ENCODE results near the gene IQCK. TPM values are rescaled to one million over a fixed set of nuclear protein-coding genes. Genes with fewer than 3 reads are reported as not detected.

IQCK gene
- total and polyA plus RNA-seq, 10 donors = 3.6 to 19.9 (median 7.4) TPM

GRCh38 chr16:19871721-19872120 is 153.7 kb downstream of the IQCK start:
- Histone ChIP-seq H3K4me3 (no peak overlapping the region), H3K4me1 (no peaks in the 10 kb centered on the region), H3K27me3 (replicated peaks in 1 of 7) (peaks cover 0 to 6% (median 0%) of the 10 kb centered on the region in 7 donors), H3K36me3 (no peaks in the 10 kb centered on the region), H3K27ac (no peak overlapping the region), H3K9me3 (no peaks in the 10 kb centered on the region)
- intact Hi-C loops (cut with DNase I; ENCODE audit: low total_unique reads) = no loop called here
- 91 to 96% (median 93%) methylated on average over 19 to 20 of the region's 20 CpGs for WGBS, 5 donors
- no peak for DNase-seq
- TF ChIP-seq POLR2AphosphoS5 (IDR thresholded peaks at IDR 0.05) = no peak
- no peak for TF ChIP-seq CTCF (IDR thresholded peaks at IDR 0.05 in 8 of 11, conservative IDR thresholded peaks at IDR 0.05 in 3 of 11)
- TF ChIP-seq POLR2A (IDR thresholded peaks at IDR 0.05) = no peak

GRCh38 chr16:19872179-19872863 is 154.2 kb downstream of the IQCK start:
- Histone ChIP-seq H3K27ac (no peak overlapping the region), H3K36me3 (no peaks in the 10 kb centered on the region), H3K4me3 (no peak overlapping the region), H3K27me3 (replicated peaks in 1 of 7) (peaks cover 0 to 6% (median 0%) of the 10 kb centered on the region in 7 donors), H3K9me3 (no peaks in the 10 kb centered on the region), H3K4me1 (no peaks in the 10 kb centered on the region)
- WGBS, 5 donors = 82 to 95% (median 93%) methylated on average over 15 to 33 of the region's 33 CpGs
- DNase-seq = no peak
- no peak for TF ChIP-seq CTCF (IDR thresholded peaks at IDR 0.05 in 8 of 11, conservative IDR thresholded peaks at IDR 0.05 in 3 of 11)
- no peak for TF ChIP-seq POLR2AphosphoS5 (IDR thresholded peaks at IDR 0.05)
- no peak for TF ChIP-seq POLR2A (IDR thresholded peaks at IDR 0.05)
- intact Hi-C loops (cut with DNase I; ENCODE audit: low total_unique reads) = no loop called here

GRCh38 chr16:19872935-19873334 is 154.9 kb downstream of the IQCK start:
- no peak for DNase-seq
- H3K4me3 ChIP-seq = no peak overlapping the region
- no peaks in the 10 kb centered on the region for H3K36me3 ChIP-seq
- WGBS, 5 donors = 77 to 89% (median 81%) methylated on average over 12 of the region's 12 CpGs
- TF ChIP-seq CTCF (IDR thresholded peaks at IDR 0.05 in 8 of 11, conservative IDR thresholded peaks at IDR 0.05 in 3 of 11) (no peak), POLR2AphosphoS5 (IDR thresholded peaks at IDR 0.05) (no peak), POLR2A (IDR thresholded peaks at IDR 0.05) (no peak)
- no peaks in the 10 kb centered on the region for H3K4me1 ChIP-seq
- no peak overlapping the region for H3K27ac ChIP-seq
- peaks cover 0 to 6% (median 0%) of the 10 kb centered on the region in 7 donors for H3K27me3 ChIP-seq (replicated peaks in 1 of 7)
- no peaks in the 10 kb centered on the region for H3K9me3 ChIP-seq
- intact Hi-C loops (cut with DNase I; ENCODE audit: low total_unique reads) = no loop called here

GRCh38 chr16:19874026-19874425 is 156.0 kb downstream of the IQCK start:
- no peak for TF ChIP-seq POLR2AphosphoS5 (IDR thresholded peaks at IDR 0.05)
- TF ChIP-seq POLR2A (IDR thresholded peaks at IDR 0.05) = no peak
- no peak for TF ChIP-seq CTCF (IDR thresholded peaks at IDR 0.05 in 8 of 11, conservative IDR thresholded peaks at IDR 0.05 in 3 of 11)
- Histone ChIP-seq H3K9me3 (no peaks in the 10 kb centered on the region), H3K27me3 (replicated peaks in 1 of 7) (peaks cover 0 to 9% (median 0%) of the 10 kb centered on the region in 7 donors), H3K4me1 (no peaks in the 10 kb centered on the region), H3K36me3 (no peaks in the 10 kb centered on the region), H3K27ac (no peak overlapping the region), H3K4me3 (no peak overlapping the region)
- WGBS, 5 donors = 76 to 84% (median 81%) methylated on average over 8 of the region's 8 CpGs
- intact Hi-C loops (cut with DNase I; ENCODE audit: low total_unique reads) = no loop called here
- no peak for DNase-seq
